Nephron progenitor cell (in vitro differentiated cells): ENCODE measurements around the gene DNAJC15.

Source experiments
- DNase-seq: peaks from one replicate; pipeline ENCODE4 v3.0.0; 2021
- H3K27ac Mint-ChIP-seq: 2 replicates; pipeline ENCODE4 v1.8.0; 2021; ENCODE audit warnings: mild to moderate bottlenecking, moderate library complexity, mixed read lengths
- H3K27me3 Mint-ChIP-seq: 2 replicates; pipeline ENCODE4 v1.8.0; 2021; ENCODE audit warnings: mild to moderate bottlenecking, low read depth, mixed read lengths; ENCODE audit not compliant: poor library complexity
- H3K36me3 Mint-ChIP-seq: 2 replicates; pipeline ENCODE4 v1.8.0; 2021; ENCODE audit warnings: low read depth, mixed read lengths
- H3K4me1 Mint-ChIP-seq: 2 replicates; pipeline ENCODE4 v1.8.0; 2021; ENCODE audit warnings: mixed read lengths
- H3K4me3 Mint-ChIP-seq: 2 replicates; pipeline ENCODE4 v1.8.0; 2021; ENCODE audit warnings: mild to moderate bottlenecking, moderate library complexity, mixed read lengths
- H3K9me3 Mint-ChIP-seq: 2 replicates; pipeline ENCODE4 v1.8.0; 2021; ENCODE audit warnings: mild to moderate bottlenecking, moderate library complexity, mixed read lengths
- TF ChIP-seq, protein P1 (sequence below): fragments of 200-600 bp; sonication (generic); IDR thresholded peaks from 2 replicates; pipeline ENCODE4 v1.5.0; 2021; ENCODE audit warnings: antibody characterized with exemption

Gene DNAJC15

GRCh38 chr13:43114504-43114903 is 91.1 kb downstream of the DNAJC15 start:
- TF ChIP-seq, protein P1, sequence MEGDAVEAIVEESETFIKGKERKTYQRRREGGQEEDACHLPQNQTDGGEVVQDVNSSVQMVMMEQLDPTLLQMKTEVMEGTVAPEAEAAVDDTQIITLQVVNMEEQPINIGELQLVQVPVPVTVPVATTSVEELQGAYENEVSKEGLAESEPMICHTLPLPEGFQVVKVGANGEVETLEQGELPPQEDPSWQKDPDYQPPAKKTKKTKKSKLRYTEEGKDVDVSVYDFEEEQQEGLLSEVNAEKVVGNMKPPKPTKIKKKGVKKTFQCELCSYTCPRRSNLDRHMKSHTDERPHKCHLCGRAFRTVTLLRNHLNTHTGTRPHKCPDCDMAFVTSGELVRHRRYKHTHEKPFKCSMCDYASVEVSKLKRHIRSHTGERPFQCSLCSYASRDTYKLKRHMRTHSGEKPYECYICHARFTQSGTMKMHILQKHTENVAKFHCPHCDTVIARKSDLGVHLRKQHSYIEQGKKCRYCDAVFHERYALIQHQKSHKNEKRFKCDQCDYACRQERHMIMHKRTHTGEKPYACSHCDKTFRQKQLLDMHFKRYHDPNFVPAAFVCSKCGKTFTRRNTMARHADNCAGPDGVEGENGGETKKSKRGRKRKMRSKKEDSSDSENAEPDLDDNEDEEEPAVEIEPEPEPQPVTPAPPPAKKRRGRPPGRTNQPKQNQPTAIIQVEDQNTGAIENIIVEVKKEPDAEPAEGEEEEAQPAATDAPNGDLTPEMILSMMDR = no peak
- DNase-seq = no peak
- H3K4me3 Mint-ChIP-seq = no peak overlapping the region
- no peaks in the 10 kb centered on the region for H3K36me3 Mint-ChIP-seq
- peaks cover 4% of the 10 kb centered on the region for H3K27me3 Mint-ChIP-seq
- peaks cover 24% of the 10 kb centered on the region for H3K4me1 Mint-ChIP-seq
- H3K9me3 Mint-ChIP-seq = no peaks in the 10 kb centered on the region
- H3K27ac Mint-ChIP-seq = peak overlapping the region; percentile 17

DNA sequence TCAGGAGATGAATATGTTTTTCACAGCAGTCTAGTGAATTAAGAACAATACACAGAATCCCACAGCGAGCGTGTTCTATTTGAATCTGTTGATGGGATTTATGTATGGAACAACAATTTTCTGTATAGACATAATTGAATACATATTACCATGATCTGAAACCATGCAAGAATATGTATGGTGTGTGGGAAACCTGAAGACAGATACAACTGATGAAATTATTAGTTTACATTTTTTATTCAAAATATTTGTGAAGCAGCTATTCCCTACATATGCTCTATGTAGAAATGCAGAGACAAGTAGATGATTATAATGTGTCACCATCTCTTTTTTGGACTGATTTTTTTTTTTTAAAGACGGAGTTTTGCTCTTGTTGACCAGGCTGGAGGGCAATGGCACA is 91.8 kb downstream of the DNAJC15 start:
- TF ChIP-seq, protein P1 = no peak
- Mint-ChIP-seq H3K4me3 (no peak overlapping the region), H3K27ac (no peak overlapping the region), H3K9me3 (no peaks in the 10 kb centered on the region), H3K4me1 (peaks cover 28% of the 10 kb centered on the region), H3K36me3 (no peaks in the 10 kb centered on the region), H3K27me3 (peaks cover 4% of the 10 kb centered on the region)
- no peak for DNase-seq

GRCh38 chr13:43116242-43116641 is 92.9 kb downstream of the DNAJC15 start:
- Mint-ChIP-seq H3K9me3 (no peaks in the 10 kb centered on the region), H3K27me3 (peaks cover 8% of the 10 kb centered on the region), H3K4me3 (no peak overlapping the region), H3K4me1 (peaks cover 28% of the 10 kb centered on the region), H3K36me3 (no peaks in the 10 kb centered on the region), H3K27ac (no peak overlapping the region)
- DNase-seq = no peak
- TF ChIP-seq, protein P1 = no peak

DNA sequence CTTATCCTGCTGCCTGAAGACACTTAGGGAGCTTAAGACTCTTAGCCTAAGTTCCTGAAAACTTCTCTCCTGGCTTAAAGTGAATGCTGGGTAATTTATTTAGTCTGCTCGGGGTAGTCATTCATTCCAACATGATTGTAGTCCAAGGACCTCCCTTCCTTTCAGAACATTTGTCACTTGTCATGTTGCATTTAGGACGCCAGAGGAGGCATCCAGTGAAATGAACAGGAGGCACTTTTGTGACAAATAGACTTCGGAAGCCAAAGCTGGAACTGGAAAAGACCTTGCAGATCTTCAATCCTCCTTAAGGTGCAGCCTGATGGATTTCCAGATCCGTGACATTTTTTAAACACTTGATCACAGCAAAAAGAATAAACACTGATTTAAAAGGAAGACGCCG is 95.1 kb downstream of the DNAJC15 start:
- H3K4me3 Mint-ChIP-seq = no peak overlapping the region
- TF ChIP-seq, protein P1 = no peak
- H3K36me3 Mint-ChIP-seq = no peaks in the 10 kb centered on the region
- H3K27me3 Mint-ChIP-seq = peaks cover 5% of the 10 kb centered on the region
- DNase-seq = no peak
- H3K9me3 Mint-ChIP-seq = no peaks in the 10 kb centered on the region
- H3K4me1 Mint-ChIP-seq = peaks cover 34% of the 10 kb centered on the region
- peak overlapping the region; percentile 8 for H3K27ac Mint-ChIP-seq

GRCh38 chr13:43119206-43119605 is 95.8 kb downstream of the DNAJC15 start:
- TF ChIP-seq, protein P1 = no peak
- peaks cover 34% of the 10 kb centered on the region for H3K4me1 Mint-ChIP-seq
- no peak for DNase-seq
- peaks cover 5% of the 10 kb centered on the region for H3K27me3 Mint-ChIP-seq
- H3K4me3 Mint-ChIP-seq = no peak overlapping the region
- peak overlapping the region; percentile 19 for H3K27ac Mint-ChIP-seq
- no peaks in the 10 kb centered on the region for H3K36me3 Mint-ChIP-seq
- no peaks in the 10 kb centered on the region for H3K9me3 Mint-ChIP-seq

GRCh38 chr13:43122791-43123190 is 99.4 kb downstream of the DNAJC15 start:
- TF ChIP-seq, protein P1 = no peak
- DNase-seq = no peak
- Mint-ChIP-seq H3K4me1 (peaks cover 39% of the 10 kb centered on the region), H3K9me3 (no peaks in the 10 kb centered on the region), H3K4me3 (no peak overlapping the region), H3K36me3 (no peaks in the 10 kb centered on the region), H3K27ac (no peak overlapping the region), H3K27me3 (peaks cover 7% of the 10 kb centered on the region)
